Measurements from ENCODE around the gene PLSCR3.
"Not testable (repeated sequence)": the region's sequence is repeated elsewhere in the genome, so short reads cannot be mapped to it uniquely, and the experiment has no call there.

The PLSCR3 gene

DNA sequence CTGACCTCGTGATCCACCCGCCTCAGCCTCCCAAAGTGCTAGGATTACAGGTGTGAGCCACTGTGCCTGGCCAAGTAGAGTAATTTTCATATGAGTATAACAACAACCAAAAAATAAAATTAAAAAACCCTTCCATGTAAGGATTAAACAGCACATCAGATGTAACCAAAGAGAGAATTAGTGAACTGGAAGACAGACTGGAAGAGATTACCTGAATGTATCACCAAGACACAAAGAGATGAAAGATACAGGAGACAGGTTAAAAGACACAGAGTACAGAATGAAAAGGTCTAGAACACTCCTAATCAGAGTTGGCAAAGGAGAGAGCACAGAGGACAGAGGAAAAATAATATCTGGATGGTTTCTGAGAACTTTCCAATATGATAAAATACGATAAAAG lies 15.2 kb downstream of the PLSCR3 start:
- no peak for DNase-seq

DNA sequence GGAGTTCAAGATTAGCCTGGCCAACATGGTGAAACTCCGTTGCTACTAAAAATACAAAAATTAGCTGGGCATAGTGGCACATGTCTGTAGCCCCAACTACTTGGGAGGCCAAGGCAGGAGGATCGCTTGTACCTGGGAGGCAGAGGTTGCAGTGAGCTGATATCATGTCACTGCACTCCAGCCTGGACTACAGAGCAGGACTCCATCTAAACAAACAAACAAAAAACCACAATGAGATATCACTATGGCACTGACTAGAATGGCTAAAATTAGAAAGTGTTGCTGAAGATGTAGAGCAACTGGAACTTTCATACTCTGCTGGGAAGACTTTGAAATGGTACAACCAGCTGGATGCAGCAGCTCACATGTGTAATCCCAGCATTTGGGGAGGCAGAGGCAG lies 20.0 kb downstream of the PLSCR3 start:
- no peak for DNase-seq

DNA sequence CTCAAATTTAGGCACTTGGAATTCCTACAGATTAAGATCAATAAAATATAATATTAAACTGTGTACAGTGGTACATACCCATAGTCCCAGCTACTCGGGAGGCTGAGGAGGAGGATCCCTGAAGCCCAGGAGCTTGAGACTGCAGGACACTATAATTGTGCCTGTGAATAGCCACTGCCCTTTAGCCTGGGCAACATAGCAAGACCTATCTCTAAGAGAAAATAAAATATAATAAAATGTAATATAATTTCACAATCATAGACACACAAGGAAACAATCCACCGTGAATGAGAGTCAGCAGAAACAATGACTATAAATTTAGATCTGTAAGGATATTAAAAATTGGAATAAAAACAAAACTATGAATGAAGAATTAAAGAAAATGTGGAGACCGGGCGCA lies 23.5 kb downstream of the PLSCR3 start:
- no peak for DNase-seq

- no peak for DNase-seq
Measured at GRCh38 chr17:7369825-7370224, 24.5 kb downstream of the PLSCR3 start.

DNA sequence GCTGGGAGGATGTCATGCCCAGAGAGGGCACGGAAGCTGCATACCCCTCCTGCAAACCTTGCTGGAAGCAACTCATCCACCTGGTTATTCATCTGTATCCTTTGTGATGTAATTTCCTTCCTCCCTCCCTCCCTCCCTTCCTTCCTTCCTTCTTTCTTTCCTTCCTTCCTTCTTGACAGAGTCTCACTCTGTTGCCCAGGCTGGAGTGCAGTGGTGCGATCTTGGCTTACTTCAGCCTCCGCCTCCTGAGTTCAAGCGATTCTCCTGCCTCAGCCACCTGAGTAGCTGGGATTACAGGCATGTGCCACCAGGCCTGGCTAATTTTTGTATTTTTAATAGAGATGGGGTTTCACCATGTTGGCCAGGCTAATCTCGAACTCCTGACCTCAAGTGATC lies 25.7 kb downstream of the PLSCR3 start:
- not testable (repeated sequence) for DNase-seq

GRCh38 chr17:7367918-7368598 lies 26.3 kb downstream of the PLSCR3 start:
- DNase-seq = no peak

DNA sequence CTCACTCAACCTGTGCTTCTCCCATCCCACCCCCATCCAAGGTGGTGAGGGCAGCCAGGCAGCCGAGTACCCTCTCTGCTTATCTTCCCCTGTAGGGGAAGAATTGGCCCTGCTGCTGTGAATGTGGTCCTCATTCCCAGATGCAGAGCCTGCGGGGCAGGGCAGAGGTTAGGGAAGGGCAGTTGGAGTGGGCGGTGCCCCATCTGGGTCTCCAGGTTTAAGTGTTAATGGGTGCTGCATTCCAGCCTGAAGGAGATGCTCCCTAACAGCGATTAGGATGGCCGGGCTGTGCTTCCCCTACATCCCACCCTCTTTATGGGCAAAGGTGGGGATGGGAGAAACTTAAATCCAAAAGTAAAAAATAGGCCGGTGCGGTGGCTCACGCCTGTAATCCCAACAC lies 27.2 kb downstream of the PLSCR3 start:
- DNase-seq = no peak

- not testable (repeated sequence) for DNase-seq
Measured at GRCh38 chr17:7365963-7366362, 28.4 kb downstream of the PLSCR3 start.

DNA sequence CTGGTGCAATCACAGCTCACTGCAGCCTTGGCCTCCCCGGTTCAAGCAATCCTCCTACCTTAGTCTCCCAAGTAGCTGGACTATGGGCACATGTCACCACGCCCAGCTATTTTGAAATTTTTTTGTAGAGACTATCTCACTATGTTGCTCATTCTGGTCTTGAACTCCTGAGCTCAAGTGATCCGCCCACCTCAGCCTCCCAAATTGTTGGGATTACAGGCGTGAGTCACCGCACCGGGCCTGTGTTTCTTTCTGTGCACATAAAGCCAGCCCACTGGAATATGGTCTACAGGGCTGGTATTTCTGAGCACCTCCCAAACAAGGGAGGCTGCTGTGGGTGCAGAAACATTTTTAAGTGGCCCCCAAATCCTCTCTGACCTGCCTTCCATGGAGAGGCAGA lies 31.0 kb downstream of the PLSCR3 start:
- no peak for DNase-seq

GRCh38 chr17:7361906-7362305 lies 32.4 kb downstream of the PLSCR3 start:
- no peak for DNase-seq

GRCh38 chr17:7357381-7357780 lies 36.9 kb downstream of the PLSCR3 start:
- DNase-seq = no peak

- no peak for DNase-seq
Measured at GRCh38 chr17:7356756-7357155, 37.6 kb downstream of the PLSCR3 start.

- peak; percentile 77 for DNase-seq
Measured at GRCh38 chr17:7356072-7356549, 38.2 kb downstream of the PLSCR3 start.

DNA sequence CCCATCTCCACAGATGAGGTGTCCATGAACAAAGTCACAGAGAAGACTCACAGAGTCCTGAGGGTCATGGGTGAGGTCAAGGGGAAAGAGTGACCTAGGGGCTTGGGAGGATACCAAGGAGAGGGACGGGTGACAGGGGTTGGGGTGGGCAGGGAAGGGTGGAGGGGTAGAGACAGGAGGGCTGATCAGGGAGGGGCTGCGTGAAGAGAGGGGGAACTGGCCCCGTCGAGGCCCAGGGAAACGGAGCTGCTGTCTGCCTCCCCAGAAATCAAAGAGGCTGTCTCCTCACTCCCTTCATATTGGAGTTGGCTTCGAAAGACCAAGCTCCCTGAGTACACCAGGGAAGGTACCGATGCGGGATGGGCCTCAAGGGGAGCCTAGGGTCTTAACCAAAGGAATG lies 38.8 kb downstream of the PLSCR3 start:
- no peak for DNase-seq

DNA sequence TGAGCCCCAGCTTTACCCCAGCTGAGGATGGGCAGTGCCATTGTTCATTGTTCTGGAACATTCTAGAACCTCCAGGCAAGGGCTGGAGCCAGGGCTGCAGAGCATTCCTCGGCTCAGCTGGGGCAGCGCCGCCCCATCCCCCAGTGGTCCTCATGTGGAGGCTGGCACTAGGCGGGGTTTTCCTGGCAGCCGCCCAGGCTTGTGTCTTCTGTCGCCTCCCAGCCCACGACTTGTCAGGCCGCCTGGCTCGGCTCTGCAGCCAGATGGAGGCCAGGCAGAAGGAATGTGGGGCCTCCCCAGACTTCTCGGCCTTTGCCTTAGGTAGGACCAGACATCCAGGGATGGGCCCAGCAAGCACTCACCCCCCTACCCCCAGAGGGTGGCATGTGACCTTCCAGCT lies 39.3 kb downstream of the PLSCR3 start, which contains the start of gene TMEM95:
Gene TMEM95 (plus strand): TSS at position 104 of the 400 bp plus-strand sequence. CDS start 49 bp downstream, at position 153.
- DNase-seq = no peak

GRCh38 chr17:7354262-7354843 lies 40.0 kb downstream of the PLSCR3 start:
- no peak for DNase-seq

DNA sequence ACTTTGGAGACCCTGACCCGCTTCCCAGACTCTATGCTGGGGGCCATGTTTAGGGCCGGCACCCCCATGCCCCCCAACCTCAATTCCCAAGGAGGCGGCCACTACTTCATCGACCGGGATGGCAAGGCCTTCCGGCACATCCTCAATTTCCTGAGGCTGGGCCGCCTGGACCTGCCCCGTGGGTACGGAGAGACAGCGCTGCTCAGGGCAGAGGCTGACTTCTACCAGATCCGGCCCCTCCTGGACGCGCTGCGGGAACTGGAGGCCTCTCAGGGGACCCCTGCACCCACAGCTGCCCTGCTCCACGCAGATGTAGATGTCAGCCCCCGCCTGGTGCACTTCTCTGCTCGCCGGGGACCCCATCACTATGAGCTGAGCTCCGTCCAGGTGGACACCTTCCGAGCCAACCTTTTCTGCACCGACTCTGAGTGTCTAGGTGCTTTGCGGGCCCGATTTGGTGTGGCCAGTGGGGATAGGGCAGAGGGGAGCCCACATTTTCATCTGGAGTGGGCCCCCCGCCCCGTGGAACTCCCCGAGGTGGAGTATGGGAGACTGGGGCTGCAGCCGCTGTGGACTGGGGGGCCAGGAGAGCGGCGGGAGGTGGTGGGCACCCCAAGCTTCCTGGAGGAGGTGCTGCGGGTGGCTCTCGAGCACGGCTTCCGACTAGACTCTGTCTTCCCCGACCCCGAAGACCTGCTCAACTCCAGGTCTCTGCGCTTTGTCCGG lies 41.3 kb downstream of the PLSCR3 start:
- DNase-seq = no peak

DNA sequence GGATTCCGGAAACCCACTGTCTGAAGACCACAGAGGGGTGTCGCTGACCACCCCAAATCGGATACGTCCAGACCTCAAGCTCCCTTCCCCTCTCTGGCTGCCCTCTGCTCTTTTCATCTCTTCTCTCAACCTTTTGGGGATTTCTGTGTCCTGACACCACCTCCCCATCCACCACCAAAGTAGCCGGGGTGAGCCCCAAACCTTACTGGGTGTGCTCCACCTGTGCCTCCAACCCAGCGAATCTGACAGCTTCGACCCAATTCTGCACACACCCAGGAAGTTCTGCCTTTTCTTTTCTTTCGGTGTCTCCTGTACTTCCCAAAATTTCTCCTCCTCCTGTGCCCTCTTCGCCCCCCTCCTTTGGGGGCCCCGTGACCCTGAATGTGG lies 41.8 kb downstream of the PLSCR3 start:
- DNase-seq = no peak

DNA sequence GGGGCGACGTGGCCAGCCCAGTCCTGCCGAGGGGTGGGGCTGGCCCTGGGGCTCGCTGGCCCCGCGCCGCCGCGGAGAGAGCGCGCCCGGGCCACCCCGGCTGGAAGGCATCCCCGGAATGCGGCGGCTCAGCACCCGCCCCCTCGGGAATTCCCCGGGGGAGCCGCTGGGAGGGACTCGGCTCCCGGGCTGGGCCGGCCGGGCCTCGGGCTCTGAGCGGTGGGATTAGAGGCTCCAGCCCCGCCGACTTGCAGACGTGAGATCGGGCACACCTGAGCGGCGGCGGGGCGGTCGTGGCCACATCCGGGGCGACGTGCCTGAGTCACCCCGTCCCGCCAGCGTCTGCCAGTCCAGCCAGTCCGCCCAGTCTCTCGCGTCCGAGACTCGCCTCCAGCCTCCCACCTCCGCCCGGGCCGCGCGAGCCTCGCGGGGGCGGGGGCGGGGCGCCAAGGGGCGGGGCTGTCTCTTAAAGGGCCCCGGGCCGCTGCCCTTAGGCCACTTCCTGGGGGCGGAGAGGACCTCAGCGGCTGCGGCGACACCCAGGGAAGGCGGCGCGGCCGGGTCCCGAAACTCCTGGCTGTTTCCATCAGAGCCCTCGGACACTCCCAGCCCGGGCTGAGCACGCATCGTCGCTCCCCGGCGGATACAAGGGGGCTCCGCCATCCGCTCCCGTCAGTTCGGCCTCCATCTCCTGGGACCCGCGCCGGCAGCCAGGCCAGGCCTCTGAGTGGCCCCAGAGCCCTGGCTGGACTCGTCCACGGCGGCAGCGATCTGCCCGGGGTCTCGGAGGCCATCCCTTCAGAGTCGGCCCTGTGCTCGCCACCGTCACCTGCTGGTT lies 42.4 kb downstream of the PLSCR3 start, which contains the start of gene KCTD11:
Gene KCTD11 (plus strand): TSS at position 498 of the 838 bp plus-strand sequence.
- peak; percentile 65 for DNase-seq

DNA sequence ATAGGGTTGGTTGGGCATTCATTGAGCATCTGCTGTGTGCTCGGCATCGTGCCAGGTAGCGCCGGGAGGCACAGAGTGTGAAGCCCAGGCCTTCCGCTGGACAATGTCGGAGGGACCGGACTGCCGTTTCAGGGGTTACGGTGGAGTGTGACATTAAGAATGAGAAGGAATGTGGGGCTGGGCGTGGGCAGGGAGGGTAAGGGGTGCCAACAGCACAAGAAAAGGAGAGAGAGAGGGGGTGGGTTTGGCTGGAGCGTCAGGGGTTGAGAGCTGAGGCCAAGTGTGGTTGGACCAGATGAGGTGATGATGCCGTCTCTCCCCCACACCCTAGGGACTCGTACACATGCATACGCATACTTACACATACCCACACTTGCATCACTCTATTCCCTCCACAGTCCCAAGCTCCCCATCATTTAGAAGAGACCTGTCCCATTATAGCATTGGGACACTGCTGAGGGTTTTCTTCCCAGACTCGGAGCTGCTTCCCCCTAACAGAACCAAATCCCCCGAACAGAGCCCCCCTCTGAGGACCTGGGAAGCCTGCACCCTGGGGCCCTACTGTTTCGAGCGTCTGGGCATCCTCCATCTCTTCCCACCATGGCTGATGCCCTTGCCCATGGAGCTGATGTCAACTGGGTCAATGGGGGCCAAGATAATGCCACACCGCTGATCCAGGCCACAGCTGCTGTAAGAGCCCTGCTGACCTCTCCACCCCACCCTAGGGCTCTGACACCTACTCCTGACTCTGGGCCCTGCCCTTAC lies 45.7 kb downstream of the PLSCR3 start:
- DNase-seq = no peak

- no peak for DNase-seq
Measured at GRCh38 chr17:7347630-7348477, 46.5 kb downstream of the PLSCR3 start.
